OCI-LY3 (cell line): ENCODE results near the gene GPAT3.

Source experiments
- EZH2phosphoT487 ChIP-seq: fragments of 200-600 bp; shearing (Covaris generic); IDR thresholded peaks from 2 replicates; pipeline ENCODE4 v1.6.1; 2018; ENCODE audit warnings: antibody characterized with exemption, mixed run types, low read depth
- TF ChIP-seq, protein P1 (sequence below): fragments of 200-600, 300-600 bp; sonication (generic); IDR thresholded peaks from 2 replicates; pipeline ENCODE4 v1.5.1; 2014; ENCODE audit warnings: antibody characterized with exemption, low read length, low read depth

DNA sequence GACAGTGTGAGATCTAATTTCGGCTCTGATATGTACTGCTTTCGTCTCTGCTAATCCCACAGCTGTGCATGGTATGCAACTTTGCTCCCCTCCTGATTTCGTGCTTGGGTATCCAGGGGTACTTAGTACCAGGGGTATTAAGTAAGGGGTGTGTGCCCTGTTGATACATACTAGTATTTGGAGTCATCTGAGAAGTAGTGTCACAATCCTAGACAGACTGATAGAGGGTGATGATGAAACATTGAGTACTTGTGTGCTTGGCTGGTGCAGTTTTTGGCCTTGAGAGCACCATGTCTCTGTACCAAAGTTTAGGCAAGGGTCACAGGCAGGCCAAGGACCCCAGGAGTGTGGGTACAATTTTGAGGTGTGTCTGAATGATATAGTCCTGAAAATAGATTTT, 10.9 kb downstream of the GPAT3 start:
- TF ChIP-seq, protein P1, sequence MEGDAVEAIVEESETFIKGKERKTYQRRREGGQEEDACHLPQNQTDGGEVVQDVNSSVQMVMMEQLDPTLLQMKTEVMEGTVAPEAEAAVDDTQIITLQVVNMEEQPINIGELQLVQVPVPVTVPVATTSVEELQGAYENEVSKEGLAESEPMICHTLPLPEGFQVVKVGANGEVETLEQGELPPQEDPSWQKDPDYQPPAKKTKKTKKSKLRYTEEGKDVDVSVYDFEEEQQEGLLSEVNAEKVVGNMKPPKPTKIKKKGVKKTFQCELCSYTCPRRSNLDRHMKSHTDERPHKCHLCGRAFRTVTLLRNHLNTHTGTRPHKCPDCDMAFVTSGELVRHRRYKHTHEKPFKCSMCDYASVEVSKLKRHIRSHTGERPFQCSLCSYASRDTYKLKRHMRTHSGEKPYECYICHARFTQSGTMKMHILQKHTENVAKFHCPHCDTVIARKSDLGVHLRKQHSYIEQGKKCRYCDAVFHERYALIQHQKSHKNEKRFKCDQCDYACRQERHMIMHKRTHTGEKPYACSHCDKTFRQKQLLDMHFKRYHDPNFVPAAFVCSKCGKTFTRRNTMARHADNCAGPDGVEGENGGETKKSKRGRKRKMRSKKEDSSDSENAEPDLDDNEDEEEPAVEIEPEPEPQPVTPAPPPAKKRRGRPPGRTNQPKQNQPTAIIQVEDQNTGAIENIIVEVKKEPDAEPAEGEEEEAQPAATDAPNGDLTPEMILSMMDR: no peak
- no peak for TF ChIP-seq EZH2phosphoT487
